Activated effector memory CD4-positive, alpha-beta T cell treated with anti-CD3 and anti-CD28 coated beads, Interleukin-2, amount 50 U/mL, for 16 hours (primary cell): ENCODE results near the gene ALDOB.

Source experiments
- DNase-seq: peaks from one replicate; pipeline ENCODE4 v3.0.0-alpha.2; 2020

Gene ALDOB

DNA sequence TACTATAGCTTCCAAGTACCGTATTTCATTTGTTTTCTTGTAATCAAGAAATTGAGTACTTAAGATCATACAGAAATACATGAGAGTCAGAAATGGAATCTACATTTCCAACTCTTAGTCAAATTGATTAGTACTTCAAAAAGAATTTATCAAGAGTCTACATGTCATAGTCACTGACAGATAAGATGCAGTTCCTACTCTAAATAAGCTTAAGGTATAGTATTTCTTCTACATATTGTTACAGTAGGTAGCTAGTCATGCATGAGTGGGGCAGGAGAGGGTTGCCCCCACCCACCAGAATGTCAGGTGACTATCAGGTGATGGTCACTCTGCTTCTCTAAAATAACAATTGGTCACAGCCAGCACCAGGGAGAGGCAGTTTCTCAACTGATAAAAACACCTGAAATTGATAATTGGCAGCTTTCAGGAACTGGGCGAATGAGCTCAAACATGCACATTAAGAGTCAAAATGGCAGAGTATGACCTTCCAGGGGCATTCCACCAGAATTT is 53.7 kb downstream of the ALDOB start:
- DNase-seq = no peak

DNA sequence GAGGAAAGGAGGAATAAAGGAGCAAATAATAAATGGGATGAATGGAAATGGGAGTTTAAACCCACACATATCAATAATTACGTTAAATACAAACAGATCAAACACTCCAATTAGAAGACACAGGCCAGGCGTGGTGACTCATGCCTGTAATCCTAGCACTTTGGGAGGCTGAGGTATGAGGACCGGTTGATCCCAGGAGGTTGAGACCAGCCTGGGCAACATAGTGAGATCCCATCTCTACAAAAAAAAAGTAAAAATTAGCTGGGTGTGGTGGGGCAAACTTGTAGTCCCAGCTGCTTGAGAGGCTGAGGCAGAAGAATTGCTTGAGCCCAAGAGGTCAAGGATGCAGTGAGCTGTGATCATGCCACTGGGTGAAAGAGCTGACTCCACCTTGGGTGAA is 54.5 kb downstream of the ALDOB start:
- no peak for DNase-seq

DNA sequence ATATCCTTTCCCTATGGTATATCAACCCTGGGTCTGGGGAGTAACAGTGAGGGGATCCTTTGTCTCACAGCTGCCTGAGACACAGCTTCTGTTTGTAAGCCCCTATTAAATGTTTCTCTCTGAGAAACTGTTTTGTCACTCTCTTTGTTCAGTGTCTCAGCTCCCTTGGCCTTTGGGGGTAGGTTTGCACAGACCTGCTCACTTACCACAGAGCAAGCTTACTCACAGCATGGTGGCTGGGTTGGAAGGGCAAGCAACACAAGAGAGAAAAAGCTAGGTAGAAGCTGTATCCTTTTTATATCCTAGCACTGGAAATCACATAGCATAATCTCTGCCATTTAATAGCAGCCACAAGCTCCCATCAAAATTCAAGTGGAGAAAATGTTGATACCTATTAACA is 55.3 kb downstream of the ALDOB start:
- no peak for DNase-seq

DNA sequence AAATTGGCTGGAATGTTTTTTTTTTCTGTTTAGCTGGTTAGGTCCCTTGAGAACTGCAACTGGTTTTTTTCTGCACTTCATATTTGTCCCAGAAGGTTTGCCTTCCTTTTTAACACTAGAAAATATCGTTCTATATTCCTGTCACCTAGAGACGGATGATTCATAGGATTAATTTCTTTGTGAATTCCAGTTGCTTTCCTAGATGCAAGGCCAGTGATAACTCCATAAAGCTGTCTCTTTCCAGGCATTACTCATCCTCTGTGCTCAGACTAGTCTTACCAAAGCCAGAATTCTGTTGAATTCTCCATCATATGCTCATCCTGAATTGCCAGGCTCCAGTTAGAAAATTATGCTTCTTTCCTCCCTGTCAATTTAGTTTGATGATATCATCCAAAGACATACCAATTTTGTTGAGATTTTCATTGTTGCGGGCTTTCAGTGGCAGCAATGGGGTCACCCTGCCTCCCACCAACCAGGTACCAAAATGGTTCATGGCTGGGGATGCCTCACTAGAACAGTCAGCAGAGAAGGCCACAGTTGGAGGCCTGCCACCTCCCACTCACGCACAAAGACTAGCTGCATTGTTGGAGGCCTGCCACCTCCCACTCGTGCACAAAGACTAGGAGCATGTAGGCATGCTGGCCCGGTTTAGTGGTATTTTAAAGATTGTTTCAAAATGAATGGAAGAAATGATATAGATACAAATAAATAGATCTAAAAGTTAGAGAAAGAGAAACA is 59.3 kb downstream of the ALDOB start:
- no peak for DNase-seq

DNA sequence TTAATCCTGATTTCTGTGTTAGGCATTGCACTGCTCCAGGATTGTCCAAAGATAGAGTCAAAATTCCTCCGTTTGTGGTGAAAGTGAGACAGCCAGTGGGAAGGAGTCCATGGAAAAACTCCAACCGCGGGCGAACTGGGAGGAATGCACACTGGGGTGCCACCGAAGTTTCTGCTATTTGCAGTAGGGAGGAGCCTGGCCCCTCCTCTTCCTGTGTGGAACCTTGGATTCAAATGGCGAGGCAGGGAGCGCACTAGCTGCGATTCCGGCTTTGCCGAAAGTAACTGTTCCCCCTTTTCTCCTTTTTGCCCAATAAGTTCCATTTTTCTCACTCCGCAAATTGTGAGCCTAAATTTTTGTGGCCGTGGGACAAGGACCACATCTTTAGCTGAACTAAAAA is 60.0 kb downstream of the ALDOB start:
- DNase-seq = no peak

DNA sequence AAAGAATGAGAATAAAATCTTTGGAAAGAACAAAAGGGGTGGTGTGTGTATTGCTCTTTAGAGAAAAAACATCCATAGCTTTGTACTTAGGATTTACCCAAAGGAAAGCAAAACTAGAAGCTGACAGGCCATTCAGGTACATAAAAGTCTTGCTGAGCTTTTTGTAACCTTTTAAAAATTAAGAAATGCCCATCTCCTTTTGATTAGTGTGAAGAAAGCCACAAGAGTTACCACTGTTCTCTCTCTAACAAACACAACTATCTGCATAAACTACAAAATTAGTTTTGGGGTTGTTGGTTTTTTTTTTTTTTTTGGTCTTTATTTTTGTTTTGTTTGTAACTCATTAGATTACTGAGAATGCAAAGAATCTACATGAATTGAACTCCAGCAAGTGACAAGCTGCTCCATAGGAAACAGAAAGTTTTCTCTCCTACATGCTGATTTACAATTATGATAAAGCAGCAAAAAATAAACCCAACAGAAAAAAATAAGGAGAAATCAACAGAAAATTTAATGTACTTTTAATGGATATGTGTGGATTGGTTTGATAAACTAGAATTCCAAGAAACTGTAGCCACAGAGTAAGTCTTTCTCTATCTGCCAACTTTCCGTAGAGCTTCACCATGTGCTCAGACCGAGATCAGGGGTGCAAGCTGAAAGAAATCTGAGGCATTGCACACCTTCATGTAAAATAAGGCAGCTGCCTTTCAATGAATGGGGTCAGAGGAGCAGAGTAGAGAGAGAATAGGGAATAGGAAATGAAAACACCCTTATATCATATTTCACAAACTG is 63.1 kb downstream of the ALDOB start:
- no peak for DNase-seq

DNA sequence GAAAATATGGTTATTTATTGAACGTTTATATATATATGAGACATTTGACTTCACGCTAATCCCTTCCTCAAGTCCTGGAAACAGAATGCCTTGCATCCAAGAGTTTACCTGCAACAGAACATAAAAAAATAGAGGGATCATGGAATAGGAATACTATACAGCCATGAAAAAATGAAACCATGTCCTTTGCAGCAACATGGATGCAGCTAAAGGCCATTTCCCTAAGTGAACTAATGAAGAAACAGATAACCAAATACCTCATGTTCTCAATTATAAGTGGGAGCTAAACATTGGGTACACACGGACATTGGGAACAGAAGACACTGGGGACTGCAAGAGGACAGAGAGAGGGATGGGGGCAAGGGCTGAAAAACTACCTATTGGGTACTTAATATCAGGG is 63.8 kb downstream of the ALDOB start:
- no peak for DNase-seq
